ENCODE data around the gene JAKMIP2. TPM values are rescaled to one million over a fixed set of nuclear protein-coding genes. Genes with fewer than 3 reads are reported as not detected.

JAKMIP2 gene
- total and polyA plus RNA-seq, 11 donors: under 0.01 to 1.5 (median 0.16) TPM; not detected in 1

GRCh38 chr5:147568710-147569406 is 213.7 kb downstream of the JAKMIP2 start:
- 73 to 84% (median 80%) methylated on average over 9 of the region's 9 CpGs for WGBS, 4 donors
- no peaks in the 10 kb centered on the region for H3K27me3 ChIP-seq

GRCh38 chr5:147567917-147568598 is 214.5 kb downstream of the JAKMIP2 start:
- H3K4me3 ChIP-seq: no peak overlapping the region
- no peak for DNase-seq
- intact Hi-C loops (cut with DNase I): loop anchor here in 1 of 10 donors (10.0 kb wide), 1 partner anchor 173 kb away; no protein-coding TSS in a partner anchor
- H3K27ac ChIP-seq: no peak overlapping the region
- TF ChIP-seq CTCF (IDR thresholded peaks at IDR 0.05) (no peak), POLR2A (IDR thresholded peaks at IDR 0.05) (no peak)
- H3K9me3 ChIP-seq: no peaks in the 10 kb centered on the region
- ATAC-seq: no peak
- H3K36me3 ChIP-seq: no peaks in the 10 kb centered on the region
- WGBS, 4 donors: 67 to 73% (median 70%) methylated on average over 9 of the region's 9 CpGs
- H3K4me1 ChIP-seq: peaks cover 0 to 1% (median 0%) of the 10 kb centered on the region in 12 donors
- no peaks in the 10 kb centered on the region for H3K27me3 ChIP-seq

More at GRCh38 chr5:147568710-147569406, 213.7 kb downstream of the JAKMIP2 start:
- no peak for ATAC-seq
- Histone ChIP-seq H3K27ac (no peak overlapping the region), H3K9me3 (no peaks in the 10 kb centered on the region), H3K4me1 (peaks cover 0 to 2% (median 0%) of the 10 kb centered on the region in 12 donors), H3K4me3 (no peak overlapping the region), H3K36me3 (no peaks in the 10 kb centered on the region)
- no peak for DNase-seq
- intact Hi-C loops (cut with DNase I): loop anchor here in 1 of 10 donors (10.0 kb wide), 1 partner anchor 174 kb away; no protein-coding TSS in a partner anchor
- TF ChIP-seq POLR2A (IDR thresholded peaks at IDR 0.05): no peak
- no peak for TF ChIP-seq CTCF (IDR thresholded peaks at IDR 0.05)

GRCh38 chr5:147565524-147565923 is 217.0 kb downstream of the JAKMIP2 start:
- no peak overlapping the region for H3K4me3 ChIP-seq
- intact Hi-C loops (cut with DNase I): loop anchor here in 1 of 10 donors (10.0 kb wide), 1 partner anchor 171 kb away; no protein-coding TSS in a partner anchor
- no peak for DNase-seq
- no peaks in the 10 kb centered on the region for H3K9me3 ChIP-seq
- 93 to 97% (median 94%) methylated on average over 1 of the region's 1 CpG for WGBS, 4 donors
- TF ChIP-seq POLR2A (IDR thresholded peaks at IDR 0.05): no peak
- no peak for TF ChIP-seq CTCF (IDR thresholded peaks at IDR 0.05)
- no peaks in the 10 kb centered on the region for H3K27me3 ChIP-seq
- H3K27ac ChIP-seq: no peak overlapping the region
- no peaks in the 10 kb centered on the region for H3K4me1 ChIP-seq
- no peak for ATAC-seq
- no peaks in the 10 kb centered on the region for H3K36me3 ChIP-seq

GRCh38 chr5:147564124-147564486 is 218.4 kb downstream of the JAKMIP2 start:
- TF ChIP-seq CTCF (IDR thresholded peaks at IDR 0.05): no peak
- TF ChIP-seq POLR2A (IDR thresholded peaks at IDR 0.05): no peak
- Histone ChIP-seq H3K27ac (no peak overlapping the region), H3K4me3 (no peak overlapping the region), H3K4me1 (peaks cover 0 to 1% (median 0%) of the 10 kb centered on the region in 12 donors), H3K9me3 (no peaks in the 10 kb centered on the region), H3K36me3 (no peaks in the 10 kb centered on the region), H3K27me3 (no peaks in the 10 kb centered on the region)
- intact Hi-C loops (cut with DNase I): loop anchor here in 1 of 10 donors (10.0 kb wide), 1 partner anchor 169 kb away; no protein-coding TSS in a partner anchor
- ATAC-seq: no peak
- DNase-seq: no peak
- 77 to 82% (median 79%) methylated on average over 3 of the region's 3 CpGs for WGBS, 4 donors

All from heart left ventricle (tissue), 16 donors.